GM19452 (cell line): Measurements from ENCODE around the gene NYAP2.

Experiments used
- ATAC-seq: cut with Tn5 transposase; IDR thresholded peaks from one replicate; pipeline ENCODE4 v1.9.1; 2021; ENCODE audit not compliant: unreplicated experiment

NYAP2 gene

DNA sequence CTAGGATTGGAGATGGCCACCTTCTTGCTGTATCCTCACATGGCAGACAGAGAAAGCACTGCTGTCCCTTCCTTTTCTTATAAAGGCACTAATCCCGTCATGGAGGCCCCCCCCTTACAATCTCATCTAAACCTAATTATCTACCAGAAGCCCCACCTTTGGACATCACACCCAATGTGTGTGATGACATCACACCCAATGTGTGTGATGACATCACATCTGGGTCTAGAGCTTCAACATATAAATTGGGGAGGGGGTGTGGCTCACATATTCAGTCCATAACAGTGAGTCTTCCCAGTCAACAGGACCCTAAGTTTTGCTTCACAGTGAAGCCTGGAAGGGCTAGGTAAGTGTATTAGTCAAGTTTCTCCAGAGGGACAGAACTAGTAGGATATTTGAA lies 213.1 kb downstream of the NYAP2 start:
- ATAC-seq: no peak

DNA sequence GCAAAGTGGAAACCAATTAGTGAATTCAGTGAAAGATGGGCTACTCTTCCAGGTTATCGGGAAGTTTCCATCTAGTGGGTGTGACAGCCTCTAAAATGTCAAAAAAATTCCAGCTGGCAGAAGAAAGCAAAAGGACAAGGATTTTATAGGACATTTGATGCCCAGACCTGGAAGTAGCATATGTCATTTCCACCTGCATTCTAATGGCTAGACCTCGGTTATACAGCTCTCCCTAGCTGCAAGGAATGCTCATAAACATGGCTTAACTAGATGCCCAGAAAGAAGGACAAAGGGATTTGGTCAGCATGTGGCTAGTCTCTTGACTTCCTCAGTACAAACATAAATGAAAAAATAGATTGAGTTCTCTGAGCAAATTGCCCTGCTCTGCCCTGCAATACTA lies 215.4 kb downstream of the NYAP2 start:
- ATAC-seq: no peak

DNA sequence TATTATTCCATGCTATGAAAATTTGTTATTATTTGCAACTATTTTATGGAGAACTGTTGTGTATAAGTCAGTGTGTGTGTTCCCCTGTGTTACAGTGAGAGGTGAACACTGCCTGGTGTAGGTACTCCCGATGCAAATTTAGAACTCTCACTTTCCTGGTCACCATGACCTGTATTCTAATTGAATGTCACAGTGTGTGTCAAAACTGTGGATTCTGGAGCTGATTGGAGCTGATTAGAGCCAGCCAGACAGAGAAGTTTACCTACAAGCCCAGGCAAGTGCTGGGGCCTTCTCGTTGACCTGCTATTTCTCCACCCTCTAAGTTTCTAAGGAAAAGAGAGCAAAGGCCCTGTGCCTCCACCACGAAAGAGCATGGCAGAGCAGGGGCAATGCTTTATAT lies 216.0 kb downstream of the NYAP2 start:
- no peak for ATAC-seq

DNA sequence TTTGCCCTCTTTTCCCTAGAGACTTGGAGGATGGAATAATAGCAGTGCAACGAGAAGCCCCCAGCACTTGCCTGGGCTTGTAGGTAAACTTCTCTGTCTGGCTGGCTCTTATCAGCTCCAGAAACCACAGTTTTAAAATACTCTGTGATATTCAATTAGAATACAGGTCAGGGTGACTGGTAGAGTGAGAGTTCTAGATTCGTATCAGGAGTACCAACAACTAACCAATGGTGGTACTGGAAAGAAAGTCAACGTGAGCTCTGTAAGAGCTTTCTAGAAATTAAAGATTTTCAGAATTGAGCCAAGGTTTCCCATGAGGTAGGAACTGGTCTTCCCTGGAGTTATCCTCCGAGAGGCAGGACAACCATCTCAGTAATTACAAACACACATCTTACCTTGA lies 216.9 kb downstream of the NYAP2 start:
- ATAC-seq: no peak

DNA sequence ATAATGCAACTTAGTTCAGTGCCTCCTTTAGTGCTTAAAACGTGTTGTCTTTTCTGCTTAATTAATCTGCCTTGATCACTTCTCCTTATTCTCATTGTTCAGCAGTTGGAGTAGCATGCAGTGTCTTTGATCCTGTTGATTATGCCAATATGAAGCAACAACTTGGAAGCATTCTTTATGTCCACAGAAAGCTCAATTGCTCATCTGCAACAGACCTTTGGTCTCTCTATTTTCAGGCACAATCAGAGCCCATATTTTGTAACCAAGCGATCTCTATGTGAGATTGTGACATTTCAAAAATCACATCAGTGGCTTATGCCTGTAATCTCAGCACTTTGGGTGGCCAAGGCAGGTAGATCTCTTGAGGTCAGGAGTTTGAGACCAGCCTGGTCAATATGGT lies 217.3 kb downstream of the NYAP2 start:
- no peak for ATAC-seq

DNA sequence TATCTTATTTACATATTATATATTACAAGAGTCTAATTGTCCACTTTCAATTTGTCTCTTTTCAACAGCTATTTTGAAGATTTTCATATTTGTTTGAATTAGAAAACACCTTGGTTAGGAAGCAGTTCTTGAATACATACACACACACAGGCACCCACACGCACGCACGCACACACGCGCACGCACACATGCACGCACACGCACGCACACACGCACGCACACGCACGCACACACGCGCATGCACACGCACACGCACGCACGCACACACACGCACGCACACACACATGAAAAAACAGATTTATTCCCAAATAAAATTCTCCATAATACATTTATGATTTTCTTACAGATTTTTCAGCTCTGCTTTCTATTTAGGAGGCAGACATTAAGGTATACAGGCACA lies 220.7 kb downstream of the NYAP2 start:
- ATAC-seq: no peak

GRCh38 chr2:225630824-225631533 lies 231.5 kb downstream of the NYAP2 start:
- ATAC-seq: no peak

- ATAC-seq: no peak
Measured at GRCh38 chr2:225632351-225632750, 232.8 kb downstream of the NYAP2 start.

DNA sequence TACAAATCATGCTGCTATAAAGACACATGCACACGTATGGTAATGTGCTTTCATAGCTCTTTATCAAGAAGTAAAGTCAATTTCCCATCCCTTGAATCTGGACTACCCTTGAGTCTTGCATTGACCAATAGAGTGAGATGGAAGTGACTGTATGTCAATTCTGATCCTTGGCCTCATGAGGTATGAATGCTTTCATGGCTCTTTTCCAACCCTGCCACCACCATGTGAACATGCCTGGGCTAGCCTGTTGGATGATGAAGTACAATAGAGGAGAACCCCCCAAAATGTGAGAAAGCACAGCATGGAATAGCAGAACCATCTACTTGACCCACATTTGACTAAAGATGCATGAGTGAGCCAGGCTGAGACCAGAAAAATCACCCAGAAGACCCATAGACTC lies 237.0 kb downstream of the NYAP2 start:
- ATAC-seq: no peak

- no peak for ATAC-seq
Measured at GRCh38 chr2:225637259-225637658, 237.7 kb downstream of the NYAP2 start.

DNA sequence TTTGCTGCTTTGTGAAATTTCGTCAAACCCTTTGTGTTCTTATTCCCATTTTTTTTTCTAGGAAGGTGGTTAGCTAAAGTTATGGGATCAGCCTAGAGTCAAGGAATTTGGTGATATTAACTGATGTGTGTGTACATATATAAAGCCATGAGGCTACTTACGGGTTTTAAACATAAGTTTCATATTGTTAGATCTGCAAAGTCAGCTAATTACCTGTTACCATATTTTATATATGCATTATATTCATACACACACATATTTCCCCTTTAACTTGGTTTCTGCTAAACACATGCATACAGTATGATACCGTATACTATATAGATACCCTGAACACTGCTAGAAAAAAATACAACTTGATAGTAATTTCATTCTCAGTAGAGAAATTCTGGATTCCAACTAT lies 241.0 kb downstream of the NYAP2 start:
- ATAC-seq: no peak

DNA sequence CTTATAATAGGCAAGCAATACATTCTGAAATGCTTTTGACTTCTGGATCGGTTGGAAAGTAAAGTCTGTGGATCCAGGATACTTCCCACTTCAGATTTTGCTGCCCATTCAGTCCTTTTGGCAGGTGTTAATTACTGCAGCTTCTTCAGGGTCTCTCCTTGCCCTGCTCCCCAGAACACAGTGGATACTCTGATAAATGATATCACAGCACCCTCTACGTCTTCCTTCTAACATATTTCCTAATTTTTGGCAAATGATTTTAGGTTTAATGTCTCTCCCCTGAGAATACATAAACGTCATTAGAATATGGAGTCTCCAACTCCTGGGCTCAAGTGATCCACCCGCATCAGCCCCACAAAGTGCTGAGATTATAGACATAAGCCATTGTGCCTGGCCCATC lies 249.8 kb downstream of the NYAP2 start:
- no peak for ATAC-seq

GRCh38 chr2:225650041-225650440 lies 250.5 kb downstream of the NYAP2 start:
- ATAC-seq: no peak

DNA sequence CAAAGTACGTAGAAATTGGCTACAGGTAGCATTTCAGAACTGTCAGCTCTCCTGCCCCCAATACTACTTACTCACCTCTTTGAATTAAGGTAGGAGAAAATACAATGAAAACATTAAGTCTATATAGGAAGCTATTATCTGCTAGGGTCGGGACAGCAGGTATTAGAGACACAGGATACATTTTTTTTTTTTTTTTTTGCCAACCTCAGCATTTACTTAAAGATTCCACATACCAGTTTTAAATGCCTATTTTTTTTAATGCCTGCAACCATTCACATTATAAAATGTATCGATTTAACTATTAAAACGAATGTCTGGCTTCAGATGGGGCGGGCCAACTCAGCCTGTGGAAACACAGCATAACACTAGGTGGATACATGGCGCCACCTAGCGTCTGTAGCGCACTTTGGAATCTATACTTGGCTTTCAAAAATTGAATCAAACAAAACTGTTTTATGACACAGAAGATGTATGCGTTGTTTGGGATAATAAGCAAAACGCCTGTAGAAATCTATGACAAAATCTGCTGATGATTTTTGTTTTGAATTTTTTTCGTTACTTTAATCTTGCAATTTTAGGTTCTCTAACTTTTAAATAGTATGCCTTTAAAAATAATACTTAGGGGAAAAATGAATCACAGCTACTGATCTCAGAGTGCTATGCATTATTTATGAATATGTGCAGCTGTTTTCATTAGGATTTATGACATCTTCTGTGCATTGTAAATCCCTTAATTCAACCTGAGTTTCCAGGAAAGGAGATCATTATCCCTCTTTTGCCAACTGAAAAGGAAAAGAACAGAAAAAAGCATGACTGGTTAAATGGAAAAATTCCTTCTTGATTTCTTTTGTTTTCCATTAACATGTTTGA lies 261.0 kb downstream of the NYAP2 start:
- ATAC-seq: peak; percentile 84

DNA sequence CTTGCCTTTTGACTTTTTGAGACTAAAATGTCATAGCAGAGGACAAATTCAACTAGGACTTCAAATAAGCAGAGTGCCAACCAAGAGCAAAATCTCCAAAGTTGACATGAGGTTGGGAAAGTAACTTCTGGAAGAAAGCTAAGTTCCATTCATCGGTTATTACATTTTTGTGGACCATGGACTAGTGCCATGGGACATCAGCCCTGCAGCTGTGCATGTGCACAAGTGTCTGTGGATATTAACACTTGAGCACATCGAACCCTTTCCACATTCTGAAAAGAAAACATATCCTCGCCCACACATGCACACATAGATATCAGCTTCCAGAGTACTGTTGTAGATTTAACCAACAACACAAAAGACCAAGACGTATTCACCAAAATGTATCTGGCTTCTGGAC lies 262.6 kb downstream of the NYAP2 start:
- ATAC-seq: no peak

GRCh38 chr2:225667445-225667844 lies 267.9 kb downstream of the NYAP2 start:
- no peak for ATAC-seq

GRCh38 chr2:225668606-225669266 lies 269.2 kb downstream of the NYAP2 start:
- peak; percentile 88 for ATAC-seq

- no peak for ATAC-seq
Measured at GRCh38 chr2:225670111-225670974, 270.8 kb downstream of the NYAP2 start.

DNA sequence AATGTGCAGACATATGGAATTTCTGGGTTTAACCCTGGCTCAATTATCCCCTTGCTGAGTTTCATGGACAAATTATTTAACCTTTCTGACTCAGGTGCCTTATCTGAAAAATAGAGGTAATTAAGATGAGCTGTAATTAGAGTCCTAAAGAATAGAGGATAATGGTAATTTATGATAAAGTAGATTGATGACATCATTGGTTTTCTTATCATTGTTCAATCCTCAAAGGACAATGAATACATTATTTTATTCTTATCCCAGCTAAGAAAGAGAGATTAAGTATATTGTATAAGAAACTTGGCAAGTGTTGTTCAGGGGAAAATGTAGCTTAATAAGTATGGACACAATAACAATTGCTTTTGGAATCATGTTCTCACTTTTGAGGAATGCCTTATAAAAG lies 279.3 kb downstream of the NYAP2 start:
- ATAC-seq: no peak

DNA sequence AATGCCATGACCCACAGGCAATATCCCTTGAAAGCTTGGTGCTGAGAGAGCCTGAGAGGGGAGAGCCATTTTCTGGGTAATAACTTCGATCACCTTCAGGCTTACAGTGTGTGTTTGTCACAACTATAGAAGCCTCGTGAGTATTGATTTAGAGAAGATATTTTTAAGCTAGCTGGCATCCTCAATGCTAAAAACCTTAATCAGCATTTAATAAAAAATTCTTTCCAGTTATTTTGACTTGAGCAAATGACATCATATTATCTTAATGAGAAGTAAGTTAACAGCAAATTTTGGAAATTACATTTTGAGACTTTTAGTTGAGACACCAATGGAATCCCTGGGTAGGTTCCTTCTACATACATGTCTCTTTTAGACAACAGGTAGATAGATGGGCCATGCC lies 283.7 kb downstream of the NYAP2 start:
- ATAC-seq: no peak

GRCh38 chr2:225690153-225690552 lies 290.6 kb downstream of the NYAP2 start:
- no peak for ATAC-seq
